OCI-LY7 (cell line): ENCODE data around the gene PBX1. TPM values are rescaled to one million over a fixed set of nuclear protein-coding genes. Genes with fewer than 3 reads are reported as not detected.

Source experiments
- BruUV-seq: library from RNA; stranded (reverse); fragments of 400-500 nt; replicated peaks from 2 replicates; lab custom pipeline; 2021; lab: Mats Ljungman, UMichigan
- CTCF ChIA-PET: fragments of 300-600 bp; sonication (Branson Sonifier 250); formaldehyde crosslinking; loops from one replicate; lab custom pipeline; 2022; ENCODE audit warnings: antibody characterized with exemption; ENCODE audit not compliant: unreplicated experiment; lab: Charles Lee
- POLR2A ChIA-PET: fragments of 300-600 bp; sonication (Branson Sonifier 250); formaldehyde crosslinking; loops from one replicate; lab custom pipeline; 2022; ENCODE audit warnings: antibody characterized with exemption; lab: Charles Lee
- DNase-seq: peaks from one replicate; pipeline ENCODE4 v3.0.0-alpha.2; 2015; ENCODE audit warnings: low spot score
- H2AFZ ChIP-seq: fragments of 200-600 bp; sonication (generic), shearing (Covaris generic); 2 replicates; pipeline ENCODE4 v1.6.1; 2014; ENCODE audit warnings: mild to moderate bottlenecking, antibody characterized with exemption, low read length, moderate library complexity
- H3K27ac ChIP-seq: fragments of 200-600 bp; sonication (generic); 2 replicates; pipeline ENCODE4 v1.5.1; 2014; ENCODE audit warnings: mixed run types, low read depth, mild to moderate bottlenecking, moderate library complexity, low read length, inconsistent platforms; ENCODE audit not compliant: poor library complexity, severe bottlenecking
- H3K36me3 ChIP-seq: fragments of 200-600 bp; sonication (generic); 2 replicates; pipeline ENCODE4 v1.6.1; 2014; ENCODE audit warnings: mild to moderate bottlenecking, antibody characterized with exemption, low read length, moderate library complexity, mixed read lengths; ENCODE audit not compliant: insufficient read depth
- H3K4me1 ChIP-seq: fragments of 200-600 bp; sonication (generic); 2 replicates; pipeline ENCODE4 v1.5.1; 2014; ENCODE audit warnings: mild to moderate bottlenecking, low read length; ENCODE audit not compliant: insufficient read depth, poor library complexity, severe bottlenecking
- H3K4me2 ChIP-seq: fragments of 200-600 bp; sonication (generic); 2 replicates; pipeline ENCODE4 v1.6.1; 2014; ENCODE audit warnings: mild to moderate bottlenecking, low read length
- H3K4me3 ChIP-seq: fragments of 200-600 bp; sonication (generic); 2 replicates; pipeline ENCODE4 v1.5.1; 2014; ENCODE audit warnings: mild to moderate bottlenecking, low read depth, low read length; ENCODE audit not compliant: poor library complexity, severe bottlenecking
- H3K79me2 ChIP-seq: fragments of 200-600 bp; sonication (generic); 2 replicates; pipeline ENCODE4 v1.6.1; 2016; ENCODE audit warnings: low read depth, mild to moderate bottlenecking, low read length, moderate library complexity, mixed read lengths; ENCODE audit not compliant: insufficient read depth
- H3K9me2 ChIP-seq: fragments of 200-600 bp; sonication (generic); 2 replicates; pipeline ENCODE4 v1.6.1; 2016; ENCODE audit warnings: mild to moderate bottlenecking, low read length, mixed read lengths; ENCODE audit not compliant: insufficient read depth
- H3K9me3 ChIP-seq: fragments of 200-600 bp; sonication (generic); 2 replicates; pipeline ENCODE4 v1.6.1; 2014; ENCODE audit warnings: mild to moderate bottlenecking, mixed run types, low read length, mixed read lengths
- H4K20me1 ChIP-seq: fragments of 200-600 bp; sonication (generic); 2 replicates; pipeline ENCODE4 v1.6.1; 2014; ENCODE audit warnings: mild to moderate bottlenecking, antibody characterized with exemption, low read length, moderate library complexity, mixed read lengths; ENCODE audit not compliant: insufficient read depth
- EZH2phosphoT487 ChIP-seq: fragments of 200-600 bp; sonication (generic); IDR thresholded peaks from 2 replicates; pipeline ENCODE4 v1.6.1; 2018; ENCODE audit warnings: low read depth, borderline replicate concordance, mild to moderate bottlenecking, mixed run types, antibody characterized with exemption, low read length, moderate library complexity, mixed read lengths
- intact Hi-C: fragments of 100-400 bp; cut with micrococcal nuclease; formaldehyde crosslinking; loops from one replicate; pipeline ENCODE4 v1.10.0; 2022; ENCODE audit not compliant: unreplicated experiment
- total RNA-seq, 2 experiments: library from RNA; depleted of rRNA in 1 of 2; stranded (reverse); fragments of >200 nt in 1 of 2; shearing (Covaris generic) in 1 of 2; gene quantifications; 2 replicates each; pipeline ENCODE4 v1.2.3, GENCODE V29; 2014 to 2022
- TF ChIP-seq, protein P1 (sequence below): fragments of 200-600 bp; sonication (generic); conservative IDR thresholded peaks from 2 replicates; pipeline ENCODE4 v1.5.1; 2014; ENCODE audit warnings: mild to moderate bottlenecking, antibody characterized with exemption, low read length, moderate library complexity, mixed read lengths

The PBX1 gene
- total RNA-seq, 2 experiments from 2014 or later, result not detected

DNA sequence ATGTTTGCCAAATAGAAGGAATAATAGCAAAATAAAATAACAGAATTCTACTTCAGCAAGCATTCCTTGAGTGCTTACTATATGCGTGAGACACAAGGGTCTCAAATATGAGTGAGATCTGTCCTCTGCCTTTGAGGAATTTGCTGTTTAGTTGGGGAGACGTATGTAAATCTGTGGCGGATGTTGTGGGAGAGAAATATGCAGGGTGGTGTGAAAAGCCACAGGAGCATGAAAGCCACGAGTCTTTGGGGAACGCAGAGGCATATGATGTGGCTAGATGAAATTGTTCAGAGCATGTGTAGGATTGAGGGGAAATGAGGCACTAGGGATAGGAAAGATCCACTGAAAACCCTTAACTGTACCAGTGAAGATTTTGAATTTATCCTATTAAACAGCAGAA lies 244.4 kb downstream of the PBX1 start:
- TF ChIP-seq, protein P1, sequence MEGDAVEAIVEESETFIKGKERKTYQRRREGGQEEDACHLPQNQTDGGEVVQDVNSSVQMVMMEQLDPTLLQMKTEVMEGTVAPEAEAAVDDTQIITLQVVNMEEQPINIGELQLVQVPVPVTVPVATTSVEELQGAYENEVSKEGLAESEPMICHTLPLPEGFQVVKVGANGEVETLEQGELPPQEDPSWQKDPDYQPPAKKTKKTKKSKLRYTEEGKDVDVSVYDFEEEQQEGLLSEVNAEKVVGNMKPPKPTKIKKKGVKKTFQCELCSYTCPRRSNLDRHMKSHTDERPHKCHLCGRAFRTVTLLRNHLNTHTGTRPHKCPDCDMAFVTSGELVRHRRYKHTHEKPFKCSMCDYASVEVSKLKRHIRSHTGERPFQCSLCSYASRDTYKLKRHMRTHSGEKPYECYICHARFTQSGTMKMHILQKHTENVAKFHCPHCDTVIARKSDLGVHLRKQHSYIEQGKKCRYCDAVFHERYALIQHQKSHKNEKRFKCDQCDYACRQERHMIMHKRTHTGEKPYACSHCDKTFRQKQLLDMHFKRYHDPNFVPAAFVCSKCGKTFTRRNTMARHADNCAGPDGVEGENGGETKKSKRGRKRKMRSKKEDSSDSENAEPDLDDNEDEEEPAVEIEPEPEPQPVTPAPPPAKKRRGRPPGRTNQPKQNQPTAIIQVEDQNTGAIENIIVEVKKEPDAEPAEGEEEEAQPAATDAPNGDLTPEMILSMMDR, result no peak
- no peak for TF ChIP-seq EZH2phosphoT487
- DNase-seq, result no peak
- H2AFZ ChIP-seq, result no peak overlapping the region
- no peaks in the 10 kb centered on the region for H3K79me2 ChIP-seq
- H3K4me3 ChIP-seq, result no peak overlapping the region
- no peaks in the 10 kb centered on the region for H3K9me2 ChIP-seq
- no peak overlapping the region for H3K27ac ChIP-seq
- intact Hi-C loops, result no loop called here
- CTCF ChIA-PET, result no interaction called here
- H3K9me3 ChIP-seq, result no peaks in the 10 kb centered on the region
- no peaks in the 10 kb centered on the region for H4K20me1 ChIP-seq
- no peaks in the 10 kb centered on the region for H3K36me3 ChIP-seq
- BruUV-seq, result no TSS peak
- POLR2A ChIA-PET, result interaction anchor here (1.3 kb wide), 1 partner anchor 8 kb away, joined by 3 read pairs; no protein-coding TSS in a partner anchor
- H3K4me1 ChIP-seq, result no peaks in the 10 kb centered on the region
- no peak overlapping the region for H3K4me2 ChIP-seq

DNA sequence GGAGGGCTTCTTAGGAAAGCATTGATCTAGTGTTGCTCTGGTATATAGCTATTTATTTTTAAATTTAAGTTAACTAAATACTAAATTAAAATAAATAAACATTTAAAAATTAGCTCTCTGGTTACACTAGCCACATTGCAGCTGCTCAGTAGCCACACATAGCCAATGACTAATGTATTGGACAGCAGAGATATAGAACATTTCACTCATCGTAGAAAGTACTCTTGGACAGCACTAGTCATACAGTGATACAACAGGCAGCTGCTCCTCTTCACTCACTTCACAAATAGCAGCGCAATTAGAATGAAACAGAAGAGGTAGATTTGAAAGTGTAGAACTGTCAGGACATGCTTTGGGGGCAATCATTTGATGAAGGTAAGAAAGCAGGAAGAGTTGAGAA lies 245.4 kb downstream of the PBX1 start:
- intact Hi-C loops, result no loop called here
- no peak for TF ChIP-seq EZH2phosphoT487
- TF ChIP-seq, protein P1, result no peak
- CTCF ChIA-PET, result interaction anchor here (0.6 kb wide), 1 partner anchor 594 kb away, joined by 3 read pairs; no protein-coding TSS in a partner anchor
- no peaks in the 10 kb centered on the region for H3K36me3 ChIP-seq
- no peaks in the 10 kb centered on the region for H3K9me3 ChIP-seq
- no peak overlapping the region for H3K27ac ChIP-seq
- no peaks in the 10 kb centered on the region for H3K4me1 ChIP-seq
- no peaks in the 10 kb centered on the region for H3K79me2 ChIP-seq
- no peak for DNase-seq
- H3K4me3 ChIP-seq, result no peak overlapping the region
- H3K4me2 ChIP-seq, result no peak overlapping the region
- POLR2A ChIA-PET, result interaction anchor here (1.3 kb wide), 1 partner anchor 9 kb away, joined by 3 read pairs; no protein-coding TSS in a partner anchor
- no peaks in the 10 kb centered on the region for H3K9me2 ChIP-seq
- BruUV-seq, result no TSS peak
- H4K20me1 ChIP-seq, result no peaks in the 10 kb centered on the region
- H2AFZ ChIP-seq, result no peak overlapping the region

DNA sequence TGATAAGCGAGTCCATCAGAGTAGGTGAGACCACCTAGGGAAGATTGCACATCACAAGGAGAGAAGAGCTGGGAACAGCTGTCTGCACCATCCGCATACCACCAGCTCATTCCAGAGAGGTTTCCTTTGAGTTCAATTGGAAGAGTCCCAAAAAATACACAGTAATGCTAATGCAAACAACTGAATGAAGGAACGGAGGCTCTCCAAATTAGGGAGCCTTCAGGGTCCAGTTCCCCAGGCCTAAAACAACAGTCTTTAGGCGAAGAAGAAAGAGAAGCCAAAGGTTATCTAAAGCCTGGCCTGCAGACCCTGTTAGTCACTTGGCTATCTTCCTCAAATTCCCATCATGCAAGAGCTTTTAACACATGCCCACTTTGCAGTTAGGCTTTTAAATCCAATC lies 246.4 kb downstream of the PBX1 start:
- Histone ChIP-seq H3K9me2 (no peaks in the 10 kb centered on the region), H3K36me3 (no peaks in the 10 kb centered on the region), H3K9me3 (no peaks in the 10 kb centered on the region), H3K4me1 (no peaks in the 10 kb centered on the region), H3K79me2 (no peaks in the 10 kb centered on the region), H2AFZ (no peak overlapping the region), H4K20me1 (no peaks in the 10 kb centered on the region), H3K4me2 (no peak overlapping the region), H3K4me3 (no peak overlapping the region), H3K27ac (no peak overlapping the region)
- no TSS peak for BruUV-seq
- POLR2A ChIA-PET, result no interaction called here
- no peak for DNase-seq
- TF ChIP-seq EZH2phosphoT487, result no peak
- TF ChIP-seq, protein P1, result no peak
- intact Hi-C loops, result no loop called here
- CTCF ChIA-PET, result no interaction called here
